H9 (cell line): ENCODE measurements around the gene SSTR5. TPM values are rescaled to one million over a fixed set of nuclear protein-coding genes. Genes with fewer than 3 reads are reported as not detected.

ENCODE experiments used
- DNase-seq: peaks from one replicate; pipeline ENCODE4 v3.0.0-alpha.2; 2017
- H2AFZ ChIP-seq: one replicate; pipeline ENCODE4 v1.6.1; 2013; ENCODE audit warnings: mild to moderate bottlenecking, low read length, control low read depth, moderate library complexity
- H2AK5ac ChIP-seq: 2 replicates; pipeline ENCODE4 v1.6.1; 2013; ENCODE audit warnings: low read length, control low read depth, mixed read lengths; ENCODE audit not compliant: insufficient read length
- H2BK120ac ChIP-seq: one replicate; pipeline ENCODE4 v1.6.1; 2013; ENCODE audit warnings: low read depth, mild to moderate bottlenecking, low read length, control low read depth, inconsistent platforms; ENCODE audit not compliant: poor library complexity, severe bottlenecking
- H2BK12ac ChIP-seq: 2 replicates; pipeline ENCODE4 v1.6.1; 2013; ENCODE audit warnings: low read length, control low read depth, mixed read lengths, low read depth; ENCODE audit not compliant: insufficient read length
- H2BK15ac ChIP-seq: 2 replicates; pipeline ENCODE4 v1.6.1; 2013; ENCODE audit warnings: low read depth, low read length, control low read depth
- H2BK20ac ChIP-seq: one replicate; pipeline ENCODE4 v1.6.1; 2013; ENCODE audit warnings: low read depth, mild to moderate bottlenecking, low read length, control low read depth, inconsistent platforms; ENCODE audit not compliant: poor library complexity, severe bottlenecking
- H2BK5ac ChIP-seq: 2 replicates; pipeline ENCODE4 v1.6.1; 2013; ENCODE audit warnings: low read length, control low read depth, mixed read lengths; ENCODE audit not compliant: insufficient read length
- H3K14ac ChIP-seq: 2 replicates; pipeline ENCODE4 v1.6.1; 2013; ENCODE audit warnings: low read length, control low read depth; ENCODE audit not compliant: insufficient read depth
- H3K18ac ChIP-seq: 2 replicates; pipeline ENCODE4 v1.6.1; 2013; ENCODE audit warnings: low read depth, mild to moderate bottlenecking, mixed read lengths, low read length, control low read depth; ENCODE audit not compliant: insufficient read length
- H3K23ac ChIP-seq: 2 replicates; pipeline ENCODE4 v1.6.1; 2013; ENCODE audit warnings: low read length, control low read depth, mixed read lengths, low read depth; ENCODE audit not compliant: insufficient read length
- H3K23me2 ChIP-seq: 2 replicates; pipeline ENCODE4 v1.6.1; 2013; ENCODE audit warnings: low read depth, mild to moderate bottlenecking, mixed read lengths, low read length, control low read depth; ENCODE audit not compliant: insufficient read length, poor library complexity, severe bottlenecking
- H3K27ac ChIP-seq: 2 replicates; pipeline ENCODE4 v1.5.1; 2013; ENCODE audit warnings: low read length, control low read depth, mixed read lengths, low read depth; ENCODE audit not compliant: insufficient read length
- H3K27me3 ChIP-seq: 2 replicates; pipeline ENCODE4 v1.6.1; 2013; ENCODE audit warnings: low read length, control low read depth, inconsistent platforms; ENCODE audit not compliant: insufficient read depth
- H3K4ac ChIP-seq: 2 replicates; pipeline ENCODE4 v1.6.1; 2013; ENCODE audit warnings: low read depth, mild to moderate bottlenecking, control low read depth, inconsistent platforms, low read length, moderate library complexity
- H3K4me1 ChIP-seq: 2 replicates; pipeline ENCODE4 v1.6.1; 2013; ENCODE audit warnings: low read length, control low read depth, inconsistent platforms; ENCODE audit not compliant: insufficient read depth
- H3K4me2 ChIP-seq: 2 replicates; pipeline ENCODE4 v1.6.1; 2013; ENCODE audit warnings: low read length, control low read depth, mixed read lengths; ENCODE audit not compliant: insufficient read length, insufficient read depth
- H3K56ac ChIP-seq: 2 replicates; pipeline ENCODE4 v1.6.1; 2013; ENCODE audit warnings: low read depth, mild to moderate bottlenecking, mixed read lengths, low read length, control low read depth; ENCODE audit not compliant: insufficient read length
- H3K79me1 ChIP-seq: 2 replicates; pipeline ENCODE4 v1.6.1; 2013; ENCODE audit warnings: low read depth, mild to moderate bottlenecking, moderate library complexity, low read length, control low read depth, inconsistent platforms; ENCODE audit not compliant: insufficient read depth, poor library complexity, severe bottlenecking
- H3K79me2 ChIP-seq: 2 replicates; pipeline ENCODE4 v1.6.1; 2013; ENCODE audit warnings: low read length, control low read depth, inconsistent platforms; ENCODE audit not compliant: insufficient read depth
- H3K9ac ChIP-seq: 2 replicates; pipeline ENCODE4 v1.6.1; 2013; ENCODE audit warnings: low read length, control low read depth, mixed read lengths; ENCODE audit not compliant: insufficient read length; ENCODE audit errors: extremely low read depth
- H3K9me3 ChIP-seq: one replicate; pipeline ENCODE4 v1.6.1; 2013; ENCODE audit warnings: low read depth, low read length, inconsistent platforms; ENCODE audit not compliant: control insufficient read depth
- H3T11ph ChIP-seq: one replicate; pipeline ENCODE4 v1.6.1; 2013; ENCODE audit warnings: mild to moderate bottlenecking, low read length, control low read depth, inconsistent platforms
- H4K20me1 ChIP-seq: one replicate; pipeline ENCODE4 v1.6.1; 2013; ENCODE audit not compliant: control insufficient read depth, insufficient read length, insufficient read depth
- H4K5ac ChIP-seq: 2 replicates; pipeline ENCODE4 v1.6.1; 2013; ENCODE audit warnings: low read depth, mild to moderate bottlenecking, mixed read lengths, low read length, control low read depth; ENCODE audit not compliant: insufficient read length
- H4K8ac ChIP-seq: replicated peaks from 2 replicates; pipeline ENCODE4 v1.6.1; 2013; ENCODE audit warnings: low read length, control low read depth, mixed read lengths, low read depth; ENCODE audit not compliant: insufficient read length
- H4K91ac ChIP-seq: 2 replicates; pipeline ENCODE4 v1.6.1; 2013; ENCODE audit warnings: low read depth, mild to moderate bottlenecking, moderate library complexity, mixed read lengths, low read length, control low read depth; ENCODE audit not compliant: insufficient read length
- H3K27ac Mint-ChIP-seq, 3 experiments: 2 replicates in 2 of 3; 3 replicates in 1 of 3; pipeline ENCODE4 v1.8.0; 2020 to 2021; ENCODE audit warnings: mixed read lengths in 3 of 3, mild to moderate bottlenecking in 1 of 3, moderate library complexity in 1 of 3
- H3K27me3 Mint-ChIP-seq: 2 replicates; pipeline ENCODE4 v1.8.0; 2021; ENCODE audit warnings: low read depth, mild to moderate bottlenecking, moderate library complexity, mixed read lengths
- H3K36me3 Mint-ChIP-seq, 3 experiments: 2 replicates in 2 of 3; 3 replicates in 1 of 3; pipeline ENCODE4 v1.8.0; 2020 to 2021; ENCODE audit warnings: low read depth in 3 of 3, mixed read lengths in 3 of 3; ENCODE audit not compliant: insufficient read depth in 1 of 3
- H3K4me1 Mint-ChIP-seq, 2 experiments: 2 replicates each; pipeline ENCODE4 v1.8.0; 2020; ENCODE audit warnings: mixed read lengths in 2 of 2
- H3K4me3 Mint-ChIP-seq, 2 experiments: 2 replicates in 1 of 2; 3 replicates in 1 of 2; pipeline ENCODE4 v1.8.0; 2020 to 2021; ENCODE audit warnings: mild to moderate bottlenecking in 2 of 2, mixed read lengths in 2 of 2, moderate library complexity in 1 of 2
- H3K9me3 Mint-ChIP-seq, 2 experiments: 2 replicates in 1 of 2; 3 replicates in 1 of 2; pipeline ENCODE4 v1.8.0; 2020; ENCODE audit warnings: mild to moderate bottlenecking in 2 of 2, mixed read lengths in 2 of 2, moderate library complexity in 1 of 2
- CTCF ChIP-seq: fragments of 200-600 bp; sonication (generic); conservative IDR thresholded peaks from 3 replicates; pipeline ENCODE4 v1.8.0; 2021; ENCODE audit warnings: antibody characterized with exemption, mild to moderate bottlenecking
- WGBS: extraction: QIAGEN DNeasy Blood & Tissue Kit; methylation state at CpG from one replicate; pipeline ENCODE4 v1.1.7; 2013; ENCODE audit warnings: missing lambda C conversion rate, low lambda C conversion rate, mixed read lengths; ENCODE audit not compliant: insufficient read length; ENCODE audit errors: extremely low coverage; 5-methylcytosine and 5-hydroxymethylcytosine counted together
- total RNA-seq: library from RNA; stranded (reverse); gene quantifications from 2 replicates; pipeline ENCODE4 v1.2.1, GENCODE V29; 2021

The SSTR5 gene
- total RNA-seq, 1 experiment from 2014 or later: 0.22 TPM

- Histone ChIP-seq H4K8ac (no peak overlapping the region), H3K14ac (no peak overlapping the region; the same call in 1 of the 2 replicates), H2BK15ac (no peak overlapping the region), H2AK5ac (no peak overlapping the region), H3K27ac (no peak overlapping the region), H2AFZ (no peak overlapping the region), H3K79me1 (no peaks in the 10 kb centered on the region), H3K79me2 (no peaks in the 10 kb centered on the region), H2BK12ac (no peak overlapping the region), H2BK120ac (no peak overlapping the region), H4K5ac (no peak overlapping the region), H4K91ac (no peak overlapping the region), H3T11ph (no peak overlapping the region), H3K23me2 (peaks cover 4% of the 10 kb centered on the region), H3K4ac (no peak overlapping the region), H3K56ac (no peak overlapping the region), H3K9ac (no peak overlapping the region), H2BK5ac (no peak overlapping the region), H2BK20ac (no peak overlapping the region), H3K23ac (no peak overlapping the region), H3K27me3 (no peaks in the 10 kb centered on the region), H3K4me1 (no peaks in the 10 kb centered on the region), H3K18ac (no peak overlapping the region), H3K9me3 (no peaks in the 10 kb centered on the region), H4K20me1 (no peaks in the 10 kb centered on the region), H3K4me2 (no peak overlapping the region)
- Mint-ChIP-seq H3K27me3 (peaks cover 25% of the 10 kb centered on the region), H3K9me3 (no peaks in the 10 kb centered on the region; a peak in 1 of 5 replicates), H3K4me1 (peaks cover 3 to 26% of the 10 kb centered on the region in 2 experiments), H3K27ac (no peak overlapping the region), H3K4me3 (no peak overlapping the region), H3K36me3 (no peaks in the 10 kb centered on the region; a peak in 2 of 7 replicates)
- no peak for TF ChIP-seq CTCF
- no peak for DNase-seq
- WGBS: no CpG with 5 or more reads among the region's 13 CpGs
Observed at GRCh38 chr16:1073262-1073558, 663 bp downstream of the SSTR5 start.
